Stimulated activated CD4-positive, alpha-beta T cell treated with anti-CD3 and anti-CD28 coated beads, TNF-alpha, amount 100 ng/mL, for 1 hour (primary cell): ENCODE results near the gene CRKL.
"Not testable (repeated sequence)": the region's sequence is repeated elsewhere in the genome, so short reads cannot be mapped to it uniquely, and the experiment has no call there.

Experiments used
- DNase-seq, 3 donors: peaks; one replicate each; pipeline ENCODE4 v3.0.0-alpha.2; 2020; ENCODE audit warnings: low read depth in 3 of 3, low spot score in 1 of 3

The CRKL gene

GRCh38 chr22:20965888-20966855 lies 49.0 kb downstream of the CRKL start:
- DNase-seq, result no peak

GRCh38 chr22:20966883-20967696 lies 49.9 kb downstream of the CRKL start, which contains the start of gene AIFM3:
TSS of gene AIFM3 (plus strand) at chr22:20967255. CDS start at chr22:20967945, 690 bp downstream.
- DNase-seq, result no peak

DNA sequence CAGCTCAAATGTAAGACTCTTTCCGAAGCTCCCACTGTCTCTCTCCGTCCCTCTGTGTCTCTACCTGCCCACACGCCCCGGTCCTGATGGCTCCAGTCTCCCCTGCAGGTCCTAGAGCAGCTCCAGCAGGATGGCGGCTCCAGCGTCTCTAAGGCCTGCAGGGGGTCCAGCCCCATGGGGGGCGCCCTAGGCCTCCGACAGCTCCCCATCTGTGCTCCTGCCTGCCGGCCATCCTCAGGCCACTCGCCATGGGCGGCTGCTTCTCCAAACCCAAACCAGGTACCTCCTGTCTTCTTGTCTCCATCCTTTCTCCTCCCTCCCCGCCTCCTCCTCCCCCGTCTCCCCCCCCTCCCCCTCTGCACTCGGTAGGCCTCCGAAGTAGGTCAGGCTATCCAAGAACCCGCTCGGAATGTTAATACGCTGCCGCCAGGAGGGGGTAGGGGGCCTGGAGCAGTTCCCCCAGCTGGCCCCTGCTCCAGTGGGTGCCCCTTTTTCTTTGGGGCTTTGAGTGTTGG lies 50.5 kb downstream of the CRKL start:
- DNase-seq, result no peak

DNA sequence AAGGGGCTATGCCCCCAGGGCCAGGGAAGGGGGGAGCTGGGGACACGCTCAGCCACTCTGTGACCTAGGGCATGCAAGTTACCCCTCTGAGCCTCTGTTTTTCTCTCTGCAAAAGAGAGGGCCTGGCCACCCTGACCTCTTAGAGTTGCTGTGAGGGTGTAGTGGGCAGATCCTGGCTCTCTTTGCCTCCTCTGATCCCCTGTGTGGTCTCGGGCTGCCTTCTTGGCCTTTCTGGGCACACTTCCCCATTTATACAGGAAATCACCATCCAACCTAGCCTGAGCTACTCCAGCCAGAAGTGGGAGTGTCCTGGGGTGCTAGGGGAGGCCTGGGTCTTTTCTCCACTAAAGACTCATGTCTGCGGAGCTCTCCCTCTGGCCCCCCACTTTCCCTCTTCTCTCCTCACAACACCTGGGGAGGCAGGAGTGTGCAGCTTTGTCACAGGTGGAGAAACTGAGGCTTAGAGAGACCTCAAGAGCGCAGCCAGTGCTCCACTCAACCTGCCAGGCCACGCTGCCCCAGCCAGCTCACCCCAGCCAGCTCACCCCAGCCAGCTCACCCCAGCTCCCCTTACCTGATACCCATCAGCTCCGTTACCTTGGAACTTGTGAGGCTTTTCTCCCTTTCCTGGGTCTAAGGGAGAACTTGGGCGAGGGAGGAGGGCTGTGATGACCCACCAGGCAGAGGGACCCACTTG lies 51.2 kb downstream of the CRKL start:
- DNase-seq, result no peak

DNA sequence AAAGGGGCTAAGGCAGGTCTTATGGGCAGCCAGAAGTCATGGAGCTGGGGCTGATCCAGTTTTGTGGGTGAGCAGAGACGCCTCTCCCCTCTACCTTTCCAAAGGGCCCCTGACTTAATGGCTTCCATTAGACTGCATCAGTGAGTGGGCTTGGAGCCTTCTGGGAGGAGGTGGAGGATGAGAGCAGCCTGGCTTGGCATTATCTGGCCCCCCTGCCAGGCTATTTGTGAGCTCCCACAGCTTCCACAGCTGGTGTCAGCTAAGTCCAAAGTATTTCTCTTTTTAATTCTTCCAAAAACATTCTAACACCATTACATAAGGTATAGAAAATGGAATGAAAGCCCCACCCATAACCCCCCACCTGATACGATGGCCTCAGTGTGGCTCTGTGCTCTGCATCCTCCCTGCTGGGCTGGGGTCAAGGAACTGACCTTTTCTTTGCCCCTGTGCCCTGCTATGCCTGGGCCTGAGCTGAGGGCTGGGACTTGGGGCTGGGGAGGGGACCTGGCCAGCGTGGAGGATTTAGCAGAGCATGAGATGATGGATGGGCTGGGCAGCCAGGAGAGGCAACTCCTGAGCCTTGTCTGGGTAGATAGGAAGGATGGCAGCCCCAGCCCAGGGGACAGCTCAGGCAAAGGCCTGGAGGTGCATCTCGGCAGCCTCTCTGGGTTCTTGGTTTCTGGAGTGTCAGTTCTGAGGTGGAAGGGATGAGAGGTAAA lies 53.9 kb downstream of the CRKL start:
- DNase-seq, result no peak

DNA sequence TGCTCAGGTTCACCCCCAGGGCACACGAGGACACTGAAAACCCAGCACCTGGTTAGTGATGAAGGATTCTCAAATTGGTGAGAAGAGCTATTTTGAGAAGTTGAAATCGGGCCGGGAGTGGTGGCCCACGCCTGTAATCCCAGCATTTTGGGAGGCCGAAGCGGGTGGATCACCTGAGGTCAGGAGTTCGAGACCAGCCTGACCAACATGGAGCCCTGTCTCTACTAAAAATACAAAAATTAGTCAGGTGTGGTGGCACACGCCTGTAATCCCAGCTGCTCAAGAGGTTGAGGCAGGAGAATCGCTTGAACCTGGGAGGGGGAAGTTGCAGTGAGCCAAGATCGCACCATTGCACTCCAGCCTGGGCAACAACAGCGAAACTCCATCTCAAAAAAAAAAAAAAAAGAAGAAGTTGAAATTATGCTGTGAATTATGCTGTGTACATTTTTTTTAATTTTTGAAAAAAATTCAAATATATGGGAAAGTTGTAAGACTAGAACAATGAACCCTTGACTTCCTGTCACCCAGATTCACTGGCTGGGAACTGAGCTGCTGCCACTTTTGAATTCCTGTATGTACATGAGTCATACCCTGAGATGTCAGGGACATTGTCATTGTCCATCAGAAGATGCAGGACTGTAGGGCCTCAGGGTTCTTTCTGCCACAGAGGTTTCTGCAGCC lies 54.9 kb downstream of the CRKL start:
- DNase-seq, result not testable (repeated sequence)

DNA sequence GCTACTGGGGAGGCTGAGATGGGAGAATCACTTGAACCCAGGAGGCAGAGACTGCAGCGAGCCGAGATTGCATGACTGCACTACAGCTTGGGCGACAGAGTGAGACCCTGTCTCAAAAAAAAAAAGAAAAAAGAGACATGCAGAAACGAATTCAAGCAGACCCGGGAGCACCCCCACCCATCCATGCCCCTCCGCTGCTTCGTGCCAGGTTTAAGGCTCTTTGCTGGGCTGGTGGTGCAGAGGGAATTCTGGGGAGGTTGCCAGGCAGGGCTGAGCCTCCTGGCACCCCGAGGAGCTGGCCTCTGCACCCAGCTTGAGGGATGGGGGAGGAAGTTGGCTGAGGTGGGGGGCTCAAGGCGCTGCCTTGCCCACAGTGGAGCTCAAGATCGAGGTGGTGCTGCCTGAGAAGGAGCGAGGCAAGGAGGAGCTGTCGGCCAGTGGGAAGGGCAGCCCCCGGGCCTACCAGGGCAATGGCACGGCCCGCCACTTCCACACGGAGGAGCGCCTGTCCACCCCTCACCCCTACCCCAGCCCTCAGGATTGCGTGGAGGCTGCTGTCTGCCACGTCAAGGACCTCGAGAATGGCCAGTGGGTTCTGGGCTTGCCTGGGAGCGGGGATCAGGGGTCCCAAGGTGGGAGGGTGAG lies 55.8 kb downstream of the CRKL start:
- DNase-seq, result no peak

- DNase-seq, result no peak
Observed at GRCh38 chr22:20973634-20974286, 56.6 kb downstream of the CRKL start.

DNA sequence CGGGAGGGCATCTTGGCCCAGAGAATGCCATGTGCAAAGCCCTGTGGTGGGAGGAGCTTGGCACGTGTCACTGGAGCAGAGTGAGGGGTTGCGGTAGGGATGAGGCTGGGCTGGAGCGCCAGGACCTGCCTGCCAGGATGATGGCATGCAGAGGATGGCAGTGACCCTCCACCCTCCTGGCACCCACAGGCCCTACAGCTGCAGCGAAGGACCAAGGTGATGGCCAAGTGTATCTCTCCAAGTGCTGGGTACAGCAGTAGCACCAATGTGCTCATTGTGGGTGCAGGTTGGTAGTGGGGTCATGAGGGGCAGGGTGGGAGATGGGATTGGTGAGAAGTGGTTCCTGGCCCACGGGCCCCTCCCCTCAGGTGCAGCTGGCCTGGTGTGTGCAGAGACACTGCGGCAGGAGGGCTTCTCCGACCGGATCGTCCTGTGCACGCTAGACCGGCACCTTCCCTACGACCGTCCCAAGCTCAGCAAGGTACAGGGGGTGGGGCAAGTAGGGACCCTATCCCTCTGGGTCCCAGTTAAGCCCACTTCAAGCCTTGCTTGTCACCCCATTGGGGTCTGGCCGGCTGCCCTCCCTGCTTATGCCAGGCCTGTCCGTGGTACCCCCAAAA lies 57.2 kb downstream of the CRKL start:
- DNase-seq, result no peak

- no peak for DNase-seq
Observed at GRCh38 chr22:20975541-20976290, 58.5 kb downstream of the CRKL start.

GRCh38 chr22:20976291-20976877 lies 59.2 kb downstream of the CRKL start:
- no peak for DNase-seq

DNA sequence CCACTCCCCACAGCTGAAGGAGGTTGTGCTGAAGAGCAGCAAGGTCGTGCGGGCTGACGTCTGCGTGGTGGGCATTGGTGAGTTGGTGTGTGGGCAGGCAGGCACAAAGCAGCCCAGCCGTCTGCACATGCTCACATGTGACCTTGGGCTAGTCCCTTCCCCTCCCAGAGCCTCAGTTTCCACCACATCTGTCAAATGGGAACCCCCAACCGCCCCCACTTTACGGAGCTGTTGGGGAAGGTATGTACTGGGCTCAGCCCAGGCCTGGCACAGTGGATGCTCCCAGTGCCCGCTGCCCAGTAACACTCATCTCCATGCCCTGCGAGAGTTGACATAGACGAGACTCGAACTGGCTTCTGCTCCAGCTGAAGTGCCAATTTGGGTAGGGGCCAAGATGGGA lies 59.8 kb downstream of the CRKL start:
- no peak for DNase-seq

- no peak for DNase-seq
Observed at GRCh38 chr22:20977516-20978170, 60.4 kb downstream of the CRKL start.

- no peak for DNase-seq
Observed at GRCh38 chr22:20978419-20978818, 61.2 kb downstream of the CRKL start.

GRCh38 chr22:20979243-20979809 lies 62.1 kb downstream of the CRKL start:
- peak in 2 of 3 donors; percentile 23 to 55 for DNase-seq

DNA sequence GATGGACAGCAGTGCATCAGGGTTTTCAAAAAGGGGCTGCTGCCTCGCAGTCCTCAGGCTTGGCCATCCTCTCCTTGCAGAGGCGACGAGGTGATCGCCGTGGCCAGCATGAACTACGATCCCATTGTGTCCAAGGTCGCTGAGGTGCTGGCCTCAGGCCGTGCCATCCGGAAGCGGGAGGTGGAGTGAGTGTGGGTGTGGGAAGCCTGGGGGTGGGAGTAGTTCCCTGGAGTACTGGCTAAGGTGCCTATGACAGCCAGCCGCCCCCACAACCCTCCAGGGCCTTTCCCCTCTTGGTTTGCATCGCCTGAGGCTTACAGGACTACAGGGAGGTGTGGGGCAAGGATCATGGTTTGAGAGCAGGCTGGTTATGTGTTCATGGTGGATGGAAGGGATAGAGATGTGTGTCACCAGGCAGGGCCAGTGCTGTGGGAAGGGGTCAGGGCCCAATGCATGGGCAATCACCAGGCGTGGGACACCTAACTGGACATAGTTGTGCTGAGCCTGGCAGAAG lies 62.8 kb downstream of the CRKL start:
- DNase-seq, result no peak
